Peyer's patch (tissue), 4 donors: Measurements from ENCODE around the gene TRIM47.

ENCODE experiments used
- CTCF ChIP-seq, 6 experiments: fragments of 450-650 bp in 4 of 6; fragments of 200-600 bp in 2 of 6; sonication (generic) in 1 of 6; IDR thresholded peaks; one replicate each; pipeline ENCODE4 v1.5.1; 2017 to 2019; ENCODE audit warnings: antibody characterized with exemption in 6 of 6, mild to moderate bottlenecking in 3 of 6, moderate library complexity in 1 of 6
- POLR2A ChIP-seq, 2 donors: fragments of 450-650 bp; IDR thresholded peaks; one replicate each; pipeline ENCODE4 v1.5.1; 2017; ENCODE audit warnings: antibody characterized with exemption in 2 of 2, mild to moderate bottlenecking in 2 of 2, moderate library complexity in 2 of 2

- TF ChIP-seq CTCF (IDR thresholded peaks at IDR 0.05): peak; percentile 42 to 77 (median 68)
- TF ChIP-seq POLR2A (IDR thresholded peaks at IDR 0.05): no peak
These were observed 29.7 kb downstream of the TRIM47 start for GRCh38 chr17:75848523-75849278.
